ENCODE data around the gene SPNS1. TPM values are rescaled to one million over a fixed set of nuclear protein-coding genes. Genes with fewer than 3 reads are reported as not detected.
A peak's percentile ranks its signal among the peaks of the same experiment; 100 is the strongest.
"Not testable (repeated sequence)": the region's sequence is repeated elsewhere in the genome, so short reads cannot be mapped to it uniquely, and the experiment has no call there.

SPNS1 gene, protein sequence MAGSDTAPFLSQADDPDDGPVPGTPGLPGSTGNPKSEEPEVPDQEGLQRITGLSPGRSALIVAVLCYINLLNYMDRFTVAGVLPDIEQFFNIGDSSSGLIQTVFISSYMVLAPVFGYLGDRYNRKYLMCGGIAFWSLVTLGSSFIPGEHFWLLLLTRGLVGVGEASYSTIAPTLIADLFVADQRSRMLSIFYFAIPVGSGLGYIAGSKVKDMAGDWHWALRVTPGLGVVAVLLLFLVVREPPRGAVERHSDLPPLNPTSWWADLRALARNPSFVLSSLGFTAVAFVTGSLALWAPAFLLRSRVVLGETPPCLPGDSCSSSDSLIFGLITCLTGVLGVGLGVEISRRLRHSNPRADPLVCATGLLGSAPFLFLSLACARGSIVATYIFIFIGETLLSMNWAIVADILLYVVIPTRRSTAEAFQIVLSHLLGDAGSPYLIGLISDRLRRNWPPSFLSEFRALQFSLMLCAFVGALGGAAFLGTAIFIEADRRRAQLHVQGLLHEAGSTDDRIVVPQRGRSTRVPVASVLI
- 11.7 TPM for total RNA-seq
- 75.1 TPM for polyA plus RNA-seq
- long read RNA-seq, donor 1, partial matches to known transcripts: 0 of 1 reads
- long read RNA-seq, donor 1, other reads (novel, unspliced or antisense): 0 of 1 reads
- long read RNA-seq, donor 2: 0 reads
- long read RNA-seq, donor 3, transcript SPNS1-201 (12 exons, 2,208 nt): major isoform, 7 of 11 reads
- long read RNA-seq, donor 3, partial matches to known transcripts: 0 of 11 reads
- long read RNA-seq, donor 3, other reads (novel, unspliced or antisense): 0 of 11 reads
- long read RNA-seq, donor 4, partial matches to known transcripts: 0 of 2 reads
- long read RNA-seq, donor 4, other reads (novel, unspliced or antisense): 0 of 2 reads
- long read RNA-seq, donor 5, transcript SPNS1-201 (12 exons, 2,208 nt): major isoform, 14 of 15 reads
- long read RNA-seq, donor 5, partial matches to known transcripts: 0 of 15 reads
- long read RNA-seq, donor 5, other reads (novel, unspliced or antisense): 0 of 15 reads
- long read RNA-seq, donor 6, transcript SPNS1-201 (12 exons, 2,208 nt): major isoform, 5 of 24 reads
- long read RNA-seq, donor 6, partial matches to known transcripts: 17 of 24 reads
- long read RNA-seq, donor 6, other reads (novel, unspliced or antisense): 0 of 24 reads
- long read RNA-seq, donor 7, partial matches to known transcripts: 0 of 2 reads
- long read RNA-seq, donor 7, other reads (novel, unspliced or antisense): 0 of 2 reads
- long read RNA-seq, donor 8, partial matches to known transcripts: 0 of 1 reads
- long read RNA-seq, donor 8, other reads (novel, unspliced or antisense): 0 of 1 reads
- long read RNA-seq, donor 9, partial matches to known transcripts: 0 of 5 reads
- long read RNA-seq, donor 9, other reads (novel, unspliced or antisense): 0 of 5 reads
- long read RNA-seq, donor 10, partial matches to known transcripts: 0 of 6 reads
- long read RNA-seq, donor 10, other reads (novel, unspliced or antisense): 0 of 6 reads

DNA sequence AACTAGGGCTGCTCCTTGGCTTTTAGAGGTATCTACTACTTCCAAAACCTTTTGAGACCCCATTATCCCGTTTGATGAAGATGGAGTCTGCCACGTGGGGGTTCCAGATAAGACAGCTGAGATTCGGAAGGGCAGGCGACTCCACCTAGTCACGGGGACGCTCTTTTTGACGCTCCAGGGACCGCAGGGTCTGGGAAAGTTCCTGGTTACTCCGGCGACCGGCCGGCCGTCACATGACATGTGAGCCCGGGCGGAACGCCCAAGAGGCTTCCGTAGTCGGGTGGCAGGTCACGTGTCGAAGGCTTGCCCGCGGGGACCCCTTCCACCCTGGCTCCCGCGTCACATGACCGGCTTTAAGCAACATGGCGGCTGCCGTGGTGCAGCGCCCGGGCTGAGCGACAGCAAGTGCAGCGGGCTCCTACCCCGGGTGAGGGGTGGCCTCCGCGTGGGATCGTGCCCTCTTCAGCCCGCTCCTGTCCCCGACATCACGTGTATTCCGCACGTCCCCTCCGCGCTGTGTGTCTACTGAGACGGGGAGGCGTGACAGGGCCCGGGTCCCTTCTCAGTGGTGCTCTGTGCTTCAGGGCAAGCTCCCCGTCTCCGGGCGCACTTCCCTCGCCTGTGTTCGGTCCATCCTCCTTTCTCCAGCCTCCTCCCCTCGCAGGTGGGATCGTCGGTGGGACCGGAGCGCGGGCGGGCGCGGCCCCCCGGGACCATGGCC, at the start of gene SPNS1:
Gene SPNS1, plus strand, starts transcription at position 342 of the 721 bp plus-strand sequence. Its CDS starts 374 bp downstream, at position 716.
- Histone ChIP-seq H3K27me3 (ENCODE audit: control insufficient read depth in 2 of 2, insufficient read depth in 1 of 2, low read length in 1 of 2) (no peaks in the 10 kb centered on the region), H3K4me1 (ENCODE audit: control insufficient read depth in 2 of 2, insufficient read depth in 2 of 2, low read length in 2 of 2) (peaks cover 10 to 24% of the 10 kb centered on the region in 2 donors), H3K4me3 (ENCODE audit: low read length in 2 of 2) (peak within 1 kb of the TSS; percentile 69 to 94), H3K27ac (ENCODE audit: low read depth in 1 of 2, low read length in 1 of 2) (peak within 1 kb of the TSS; percentile 50 to 53), H3K9me3 (ENCODE audit: control insufficient read depth in 2 of 2, insufficient read depth in 1 of 2, low read length in 1 of 2) (no peaks in the 10 kb centered on the region), H3K36me3 (ENCODE audit: control insufficient read depth in 2 of 2, insufficient read depth in 2 of 2, low read length in 1 of 2) (peaks cover 27 to 32% of the 10 kb centered on the region in 2 donors)
- WGBS: under 1% methylated on average over 60 of the region's 60 CpGs
- DNase-seq (ENCODE audit: low read depth in 6 of 9, low spot score in 9 of 9): peak; percentile 85 to 96 (median 89)

DNA sequence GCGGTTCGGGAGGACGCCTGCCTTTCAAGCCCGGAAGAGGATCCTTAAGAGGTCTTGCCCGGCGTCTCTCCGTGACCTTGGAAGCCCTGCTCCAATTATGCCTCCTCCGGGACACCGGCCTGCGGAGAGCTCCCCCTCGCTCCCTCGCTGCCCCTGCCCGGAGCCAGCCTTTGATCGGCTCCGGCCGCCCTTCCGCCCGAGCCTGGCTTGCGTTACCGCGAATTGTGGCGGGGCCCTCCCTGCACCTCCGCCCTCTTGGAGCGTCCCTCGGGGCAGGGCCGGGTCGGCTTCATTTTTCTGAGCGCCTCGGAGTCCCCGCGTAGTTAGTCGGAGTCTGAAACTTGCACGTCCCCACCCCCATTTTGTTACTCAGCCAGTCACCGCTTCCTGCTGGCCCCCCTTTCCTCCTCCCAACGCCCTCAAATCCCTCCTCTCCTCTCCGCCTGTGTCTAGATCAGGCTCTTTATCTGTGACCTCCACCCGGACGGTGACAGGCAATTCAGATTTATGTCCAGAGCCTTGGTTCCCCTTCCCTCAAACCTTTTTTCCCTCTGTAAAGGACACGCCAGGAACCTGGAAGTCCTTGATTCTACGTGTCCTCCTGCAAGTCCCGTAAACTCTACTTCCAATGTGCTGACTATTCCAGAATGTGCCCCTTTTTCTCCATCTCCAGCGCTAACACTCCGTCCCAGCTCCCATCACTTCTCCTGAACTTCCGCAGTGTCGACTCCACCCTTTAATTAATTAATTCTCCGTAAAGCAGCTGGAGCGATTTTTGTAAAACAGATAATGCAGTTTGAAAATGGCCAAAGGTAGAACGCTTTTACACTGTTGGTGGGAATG, 49.0 kb upstream of the SPNS1 start:
- Histone ChIP-seq H3K4me3 (ENCODE audit: low read length in 2 of 2) (peak overlapping the region; percentile 77 to 100), H3K36me3 (ENCODE audit: control insufficient read depth in 2 of 2, insufficient read depth in 2 of 2, low read length in 1 of 2) (peaks cover 11 to 18% of the 10 kb centered on the region in 2 donors), H3K27me3 (ENCODE audit: control insufficient read depth in 2 of 2, insufficient read depth in 1 of 2, low read length in 1 of 2) (no peaks in the 10 kb centered on the region), H3K27ac (ENCODE audit: low read depth in 1 of 2, low read length in 1 of 2) (peak overlapping the region; percentile 99 to 100), H3K9me3 (ENCODE audit: control insufficient read depth in 2 of 2, insufficient read depth in 1 of 2, low read length in 1 of 2) (peaks cover 0 to 3% of the 10 kb centered on the region in 2 donors), H3K4me1 (ENCODE audit: control insufficient read depth in 2 of 2, insufficient read depth in 2 of 2, low read length in 2 of 2) (peaks cover 7 to 33% of the 10 kb centered on the region in 2 donors)
- 2% methylated on average over 48 of the region's 48 CpGs for WGBS
- peak in 7 of 9 donors; percentile 64 to 90 (median 73) for DNase-seq (ENCODE audit: low read depth in 6 of 9, low spot score in 9 of 9)

DNA sequence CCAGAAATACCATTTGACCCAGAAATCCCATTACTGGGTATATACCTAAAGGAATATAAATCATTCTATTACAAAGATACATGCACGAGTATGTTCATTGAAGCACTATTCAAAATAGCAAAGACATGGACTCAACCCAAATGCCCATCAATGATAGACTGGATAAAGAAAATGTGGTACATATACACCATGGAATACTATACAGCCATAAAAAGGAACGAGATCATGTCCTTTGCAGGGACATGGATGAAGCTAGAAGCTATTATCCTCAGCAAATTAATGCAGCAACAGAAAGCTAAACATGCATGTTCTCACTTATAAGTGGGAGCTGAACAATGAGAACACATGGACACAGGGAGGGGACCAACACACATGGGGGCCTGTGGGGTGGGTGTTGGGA, 48.3 kb upstream of the SPNS1 start:
- not testable (repeated sequence) for H3K9me3 ChIP-seq (ENCODE audit: control insufficient read depth in 2 of 2, insufficient read depth in 1 of 2, low read length in 1 of 2); DNase-seq (ENCODE audit: low read depth in 6 of 9, low spot score in 9 of 9); H3K4me3 ChIP-seq (ENCODE audit: low read length in 2 of 2); H3K27ac ChIP-seq (ENCODE audit: low read depth in 1 of 2, low read length in 1 of 2); H3K27me3 ChIP-seq (ENCODE audit: control insufficient read depth in 2 of 2, insufficient read depth in 1 of 2, low read length in 1 of 2)
- Histone ChIP-seq H3K36me3 (ENCODE audit: control insufficient read depth in 2 of 2, insufficient read depth in 2 of 2, low read length in 1 of 2) (peaks cover 9 to 13% of the 10 kb centered on the region in 2 donors), H3K4me1 (ENCODE audit: control insufficient read depth in 2 of 2, insufficient read depth in 2 of 2, low read length in 2 of 2) (peaks cover 11 to 40% of the 10 kb centered on the region in 2 donors)
- 76% methylated on average over 2 of the region's 2 CpGs for WGBS

DNA sequence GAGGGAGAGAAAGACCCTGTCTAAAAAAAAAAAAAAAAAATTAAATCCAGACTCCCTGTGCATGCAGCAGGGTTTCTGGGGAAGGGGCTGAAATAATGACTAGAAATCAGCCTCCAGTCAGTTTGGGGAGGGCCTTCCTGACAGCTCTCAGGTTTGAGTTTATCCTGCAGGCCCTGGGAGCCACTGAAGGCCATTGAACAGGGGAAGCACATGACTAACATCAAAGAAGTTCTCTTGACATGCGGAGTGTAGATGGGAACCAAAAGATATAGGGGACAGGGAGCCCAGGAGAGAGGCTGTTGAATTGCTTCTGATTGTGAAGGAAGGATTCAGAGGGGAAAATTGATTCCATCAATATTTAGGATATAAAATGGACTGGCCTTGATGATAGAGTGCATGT, 46.8 kb upstream of the SPNS1 start:
- no peaks in the 10 kb centered on the region for H3K27me3 ChIP-seq (ENCODE audit: control insufficient read depth in 2 of 2, insufficient read depth in 1 of 2, low read length in 1 of 2)
- DNase-seq (ENCODE audit: low read depth in 6 of 9, low spot score in 9 of 9): no peak

DNA sequence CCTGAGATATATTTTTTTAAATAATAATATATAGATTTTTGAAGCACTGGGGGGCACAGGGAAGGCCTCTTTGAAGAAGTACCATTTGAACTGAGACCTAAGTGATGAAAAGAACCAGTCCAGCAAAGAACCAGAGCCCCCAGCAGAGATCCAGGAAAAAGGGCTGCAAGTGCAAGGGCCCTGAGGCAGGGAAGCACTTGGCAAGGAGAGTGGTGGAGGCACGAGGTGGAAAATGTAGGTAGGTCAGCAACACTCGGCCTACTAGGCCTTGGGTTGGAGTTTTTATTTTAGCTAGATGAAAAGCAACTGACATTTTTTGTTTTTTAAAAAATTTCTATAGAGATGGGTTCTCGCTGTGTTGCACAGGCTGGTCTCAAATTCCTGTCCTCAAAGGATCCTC, 44.4 kb upstream of the SPNS1 start:
- Histone ChIP-seq H3K36me3 (ENCODE audit: control insufficient read depth in 2 of 2, insufficient read depth in 2 of 2, low read length in 1 of 2) (no peaks in the 10 kb centered on the region), H3K9me3 (ENCODE audit: control insufficient read depth in 2 of 2, insufficient read depth in 1 of 2, low read length in 1 of 2) (no peaks in the 10 kb centered on the region), H3K27me3 (ENCODE audit: control insufficient read depth in 2 of 2, insufficient read depth in 1 of 2, low read length in 1 of 2) (no peaks in the 10 kb centered on the region), H3K27ac (ENCODE audit: low read depth in 1 of 2, low read length in 1 of 2) (peak overlapping the region in 1 of 2 donors; percentile 80), H3K4me1 (ENCODE audit: control insufficient read depth in 2 of 2, insufficient read depth in 2 of 2, low read length in 2 of 2) (peaks cover 5 to 37% of the 10 kb centered on the region in 2 donors), H3K4me3 (ENCODE audit: low read length in 2 of 2) (no peak overlapping the region)
- DNase-seq (ENCODE audit: low read depth in 6 of 9, low spot score in 9 of 9): no peak
- WGBS: 98% methylated on average over 3 of the region's 3 CpGs

More for the DNA sequence above, 46.8 kb upstream of the SPNS1 start:
- Histone ChIP-seq H3K9me3 (ENCODE audit: control insufficient read depth in 2 of 2, insufficient read depth in 1 of 2, low read length in 1 of 2) (peaks cover 0 to 3% of the 10 kb centered on the region in 2 donors), H3K36me3 (ENCODE audit: control insufficient read depth in 2 of 2, insufficient read depth in 2 of 2, low read length in 1 of 2) (peaks cover 2 to 5% of the 10 kb centered on the region in 2 donors), H3K4me3 (ENCODE audit: low read length in 2 of 2) (no peak overlapping the region), H3K27ac (ENCODE audit: low read depth in 1 of 2, low read length in 1 of 2) (no peak overlapping the region), H3K4me1 (ENCODE audit: control insufficient read depth in 2 of 2, insufficient read depth in 2 of 2, low read length in 2 of 2) (peaks cover 12 to 55% of the 10 kb centered on the region in 2 donors)
- WGBS: 80% methylated on average over 1 of the region's 1 CpG

DNA sequence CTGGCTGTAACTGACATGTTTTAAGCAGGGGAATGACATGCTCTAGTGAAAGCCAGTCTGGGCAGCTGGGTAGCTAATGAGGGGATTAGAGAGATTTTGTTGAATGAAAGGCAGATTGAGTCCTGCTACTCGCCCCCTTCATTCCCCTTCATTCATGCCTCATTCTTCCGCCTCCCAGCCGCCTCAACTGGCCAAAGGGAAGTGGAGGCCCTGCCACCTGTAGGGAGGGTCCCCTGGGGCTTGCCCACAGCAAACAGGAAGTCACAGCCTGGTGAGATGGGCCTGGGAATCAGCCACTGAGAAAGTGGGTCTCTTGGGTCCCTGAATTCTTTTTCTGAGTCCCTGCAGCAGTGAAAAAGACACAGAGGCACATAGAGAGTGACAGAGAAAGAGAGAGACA, 43.9 kb upstream of the SPNS1 start:
- Histone ChIP-seq H3K27ac (ENCODE audit: low read depth in 1 of 2, low read length in 1 of 2) (peak overlapping the region; percentile 3 to 80), H3K27me3 (ENCODE audit: control insufficient read depth in 2 of 2, insufficient read depth in 1 of 2, low read length in 1 of 2) (no peaks in the 10 kb centered on the region), H3K36me3 (ENCODE audit: control insufficient read depth in 2 of 2, insufficient read depth in 2 of 2, low read length in 1 of 2) (no peaks in the 10 kb centered on the region), H3K4me3 (ENCODE audit: low read length in 2 of 2) (no peak overlapping the region), H3K4me1 (ENCODE audit: control insufficient read depth in 2 of 2, insufficient read depth in 2 of 2, low read length in 2 of 2) (peaks cover 5 to 36% of the 10 kb centered on the region in 2 donors), H3K9me3 (ENCODE audit: control insufficient read depth in 2 of 2, insufficient read depth in 1 of 2, low read length in 1 of 2) (no peaks in the 10 kb centered on the region)
- peak in 2 of 9 donors; percentile 35 to 66 for DNase-seq (ENCODE audit: low read depth in 6 of 9, low spot score in 9 of 9)
- 47% methylated on average over 3 of the region's 3 CpGs for WGBS

DNA sequence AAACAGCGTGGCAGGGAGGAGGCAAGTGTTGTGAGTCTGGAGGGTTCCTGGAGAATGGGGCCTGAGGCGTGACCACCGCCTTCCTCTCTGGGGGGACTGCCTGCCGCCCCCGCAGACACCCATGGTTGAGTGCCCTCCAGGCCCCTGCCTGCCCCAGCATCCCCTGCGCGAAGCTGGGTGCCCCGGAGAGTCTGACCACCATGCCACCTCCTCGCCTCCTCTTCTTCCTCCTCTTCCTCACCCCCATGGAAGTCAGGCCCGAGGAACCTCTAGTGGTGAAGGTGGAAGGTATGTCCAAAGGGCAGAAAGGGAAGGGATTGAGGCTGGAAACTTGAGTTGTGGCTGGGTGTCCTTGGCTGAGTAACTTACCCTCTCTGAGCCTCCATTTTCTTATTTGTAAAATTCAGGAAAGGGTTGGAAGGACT, 42.8 kb upstream of the SPNS1 start, which contains the start of gene CD19:
Gene CD19, plus strand, starts transcription at position 171 of the 425 bp plus-strand sequence. Its CDS starts 30 bp downstream, at position 201.
- 95% methylated on average over 10 of the region's 10 CpGs for WGBS
- peak within 1 kb of the TSS; percentile 3 to 80 for H3K27ac ChIP-seq (ENCODE audit: low read depth in 1 of 2, low read length in 1 of 2)

More for the DNA sequence above, 42.8 kb upstream of the SPNS1 start, which contains the start of gene CD19:
- Histone ChIP-seq H3K4me3 (ENCODE audit: low read length in 2 of 2) (no peak within 1 kb of the TSS), H3K36me3 (ENCODE audit: control insufficient read depth in 2 of 2, insufficient read depth in 2 of 2, low read length in 1 of 2) (no peaks in the 10 kb centered on the region), H3K4me1 (ENCODE audit: control insufficient read depth in 2 of 2, insufficient read depth in 2 of 2, low read length in 2 of 2) (peaks cover 5 to 44% of the 10 kb centered on the region in 2 donors), H3K9me3 (ENCODE audit: control insufficient read depth in 2 of 2, insufficient read depth in 1 of 2, low read length in 1 of 2) (peaks cover 0 to 4% of the 10 kb centered on the region in 2 donors), H3K27me3 (ENCODE audit: control insufficient read depth in 2 of 2, insufficient read depth in 1 of 2, low read length in 1 of 2) (no peaks in the 10 kb centered on the region)
- no peak for DNase-seq (ENCODE audit: low read depth in 6 of 9, low spot score in 9 of 9)
